DND-41 (cell line): ENCODE measurements around the gene BUD13.

Experiments
- EZH2 ChIP-seq: IDR thresholded peaks from 3 replicates; pipeline ENCODE4 v1.6.1; 2012; ENCODE audit warnings: borderline replicate concordance, low read depth, mild to moderate bottlenecking, moderate library complexity, low read length, inconsistent platforms; ENCODE audit not compliant: severe bottlenecking
- TF ChIP-seq, protein P1 (sequence below): IDR thresholded peaks from 2 replicates; pipeline ENCODE4 v1.5.1; 2012; ENCODE audit warnings: borderline replicate concordance, low read length, moderate library complexity, mild to moderate bottlenecking; ENCODE audit not compliant: poor library complexity, severe bottlenecking; ENCODE audit errors: extremely low read depth

DNA sequence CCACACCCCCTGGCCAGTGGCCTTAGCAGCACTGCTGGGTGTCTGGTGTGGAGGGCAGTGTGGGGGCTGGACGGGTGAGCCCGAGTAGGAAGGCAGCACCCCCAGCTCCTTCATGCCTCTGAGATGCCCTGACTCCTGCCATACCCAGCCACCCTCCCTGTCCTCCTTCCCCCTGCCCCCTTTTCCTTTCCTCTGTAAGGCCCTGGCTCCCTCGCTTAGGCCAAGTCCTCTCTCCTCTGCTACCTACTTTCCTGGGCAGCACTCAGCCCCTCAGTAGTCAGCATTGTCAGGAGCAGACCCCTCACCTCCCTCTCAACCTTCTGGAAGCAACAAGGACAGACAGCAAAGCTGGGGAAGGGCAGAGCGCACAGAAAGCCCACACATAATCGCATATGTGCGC is 48.0 kb downstream of the BUD13 start:
- TF ChIP-seq EZH2, result no peak
- TF ChIP-seq, protein P1, sequence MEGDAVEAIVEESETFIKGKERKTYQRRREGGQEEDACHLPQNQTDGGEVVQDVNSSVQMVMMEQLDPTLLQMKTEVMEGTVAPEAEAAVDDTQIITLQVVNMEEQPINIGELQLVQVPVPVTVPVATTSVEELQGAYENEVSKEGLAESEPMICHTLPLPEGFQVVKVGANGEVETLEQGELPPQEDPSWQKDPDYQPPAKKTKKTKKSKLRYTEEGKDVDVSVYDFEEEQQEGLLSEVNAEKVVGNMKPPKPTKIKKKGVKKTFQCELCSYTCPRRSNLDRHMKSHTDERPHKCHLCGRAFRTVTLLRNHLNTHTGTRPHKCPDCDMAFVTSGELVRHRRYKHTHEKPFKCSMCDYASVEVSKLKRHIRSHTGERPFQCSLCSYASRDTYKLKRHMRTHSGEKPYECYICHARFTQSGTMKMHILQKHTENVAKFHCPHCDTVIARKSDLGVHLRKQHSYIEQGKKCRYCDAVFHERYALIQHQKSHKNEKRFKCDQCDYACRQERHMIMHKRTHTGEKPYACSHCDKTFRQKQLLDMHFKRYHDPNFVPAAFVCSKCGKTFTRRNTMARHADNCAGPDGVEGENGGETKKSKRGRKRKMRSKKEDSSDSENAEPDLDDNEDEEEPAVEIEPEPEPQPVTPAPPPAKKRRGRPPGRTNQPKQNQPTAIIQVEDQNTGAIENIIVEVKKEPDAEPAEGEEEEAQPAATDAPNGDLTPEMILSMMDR, result no peak
